Kidney capillary endothelial cell (primary cell): ENCODE results near the gene KCNMA1.
"Not testable (repeated sequence)": the region's sequence is repeated elsewhere in the genome, so short reads cannot be mapped to it uniquely, and the experiment has no call there.

Source experiments
- DNase-seq: peaks from one replicate; pipeline ENCODE4 v3.0.0-alpha.2; 2018; ENCODE audit warnings: low spot score

The KCNMA1 gene

GRCh38 chr10:77583527-77583926, 54.1 kb downstream of the KCNMA1 start:
- no peak for DNase-seq

GRCh38 chr10:77582710-77583115, 54.9 kb downstream of the KCNMA1 start:
- DNase-seq: no peak

- no peak for DNase-seq
These were observed 55.9 kb downstream of the KCNMA1 start for GRCh38 chr10:77581738-77582137.

- no peak for DNase-seq
These were observed 57.1 kb downstream of the KCNMA1 start for GRCh38 chr10:77580482-77580881.

- DNase-seq: no peak
These were observed 58.9 kb downstream of the KCNMA1 start for GRCh38 chr10:77578583-77579227.

- no peak for DNase-seq
These were observed 59.9 kb downstream of the KCNMA1 start for GRCh38 chr10:77577666-77578229.

- no peak for DNase-seq
These were observed 61.1 kb downstream of the KCNMA1 start for GRCh38 chr10:77576444-77577032.

GRCh38 chr10:77576007-77576367, 61.6 kb downstream of the KCNMA1 start:
- no peak for DNase-seq

GRCh38 chr10:77575271-77576006, 62.2 kb downstream of the KCNMA1 start:
- DNase-seq: no peak

GRCh38 chr10:77574438-77574837, 63.2 kb downstream of the KCNMA1 start:
- no peak for DNase-seq

GRCh38 chr10:77572520-77572919, 65.1 kb downstream of the KCNMA1 start:
- not testable (repeated sequence) for DNase-seq

GRCh38 chr10:77571490-77571889, 66.1 kb downstream of the KCNMA1 start:
- no peak for DNase-seq

- no peak for DNase-seq
These were observed 70.6 kb downstream of the KCNMA1 start for GRCh38 chr10:77566914-77567566.

- no peak for DNase-seq
These were observed 71.4 kb downstream of the KCNMA1 start for GRCh38 chr10:77566236-77566635.

- no peak for DNase-seq
These were observed 72.0 kb downstream of the KCNMA1 start for GRCh38 chr10:77565590-77566023.

GRCh38 chr10:77564731-77565589, 72.6 kb downstream of the KCNMA1 start:
- no peak for DNase-seq

- no peak for DNase-seq
These were observed 73.9 kb downstream of the KCNMA1 start for GRCh38 chr10:77563638-77564270.

- no peak for DNase-seq
These were observed 74.9 kb downstream of the KCNMA1 start for GRCh38 chr10:77562742-77563141.

GRCh38 chr10:77561991-77562390, 75.6 kb downstream of the KCNMA1 start:
- DNase-seq: no peak

- no peak for DNase-seq
These were observed 77.1 kb downstream of the KCNMA1 start for GRCh38 chr10:77560471-77560870.

- DNase-seq: no peak
These were observed 77.6 kb downstream of the KCNMA1 start for GRCh38 chr10:77560052-77560451.
